Right lobe of liver (tissue), 6 donors: ENCODE data around the gene PTPRD. TPM values are rescaled to one million over a fixed set of nuclear protein-coding genes. Genes with fewer than 3 reads are reported as not detected.
"Not testable (repeated sequence)": the region's sequence is repeated elsewhere in the genome, so short reads cannot be mapped to it uniquely, and the experiment has no call there.

ENCODE experiments used
- ATAC-seq, 4 donors: fragments of 200-7000 bp; cut with Tn5 transposase; one replicate each; pipeline ENCODE4 v1.9.1; 2020; ENCODE audit warnings: mild to moderate bottlenecking in 4 of 4, moderate library complexity in 4 of 4
- DNase-seq, 3 donors: peaks; one replicate each; pipeline ENCODE4 v3.0.0-alpha.2; 2020
- H3K27ac ChIP-seq, 3 donors: fragments of 200-600 bp; one replicate each; pipeline ENCODE4 v1.8.0; 2022
- H3K27me3 ChIP-seq, 2 donors: fragments of 200-600 bp; one replicate each; pipeline ENCODE4 v1.8.0; 2022
- H3K36me3 ChIP-seq, 4 donors: fragments of 200-600 bp; sonication (generic) in 1 of 4; one replicate each; pipeline versions ENCODE4 v1.5.1 to v1.8.0; 2017 to 2022; ENCODE audit warnings: control low read depth in 1 of 4
- H3K4me1 ChIP-seq, 4 donors: fragments of 200-600 bp; sonication (generic) in 1 of 4; one replicate each; pipeline versions ENCODE4 v1.5.1 to v1.8.0; 2017 to 2022; ENCODE audit warnings: control low read depth in 1 of 4
- H3K4me3 ChIP-seq, 3 donors: fragments of 200-600 bp; one replicate each; pipeline ENCODE4 v1.8.0; 2022
- H3K9me3 ChIP-seq, 4 donors: fragments of 200-600 bp; sonication (generic) in 1 of 4; one replicate each; pipeline versions ENCODE4 v1.5.1 to v1.8.0; 2017 to 2022; ENCODE audit warnings: control low read depth in 1 of 4
- POLR2A ChIP-seq: fragments of 450-650 bp; IDR thresholded peaks from one replicate; pipeline ENCODE4 v1.6.1; 2017; ENCODE audit warnings: antibody characterized with exemption, mild to moderate bottlenecking
- WGBS: methylation state at CpG from one replicate; pipeline ENCODE4 v1.1.6; 2018; ENCODE audit warnings: low coverage, low lambda C conversion rate; ENCODE audit not compliant: insufficient coverage; ENCODE audit errors: missing lambda C conversion rate; 5-methylcytosine and 5-hydroxymethylcytosine counted together
- intact Hi-C, 2 donors: fragments of 100-400 bp; cut with DNase I; formaldehyde crosslinking; loops; one replicate each; pipeline versions ENCODE4 v1.11.2 to v1.14.1; 2022
- total RNA-seq, 6 experiments: library from RNA; depleted of rRNA in 2 of 6; stranded (reverse); fragments of >200 nt in 2 of 6; fragmentation: NEBNext Ultra II Directional in 3 of 6; extraction: Animal tissue kit (Norgen Biotek cat#: 25700) in 3 of 6; gene quantifications; one replicate each; pipeline versions ENCODE4 v1.1.0 to v1.2.4, GENCODE V29; 2016 to 2023
- TF ChIP-seq, protein P1 (sequence below), 4 donors: fragments of 200-600 bp in 3 of 4; fragments of 450-650 bp in 1 of 4; IDR thresholded peaks; one replicate each; pipeline versions ENCODE4 v1.5.1 to v1.8.0; 2016 to 2022; ENCODE audit warnings: antibody characterized with exemption in 4 of 4, mild to moderate bottlenecking in 2 of 4
- donor health status: DM: no; HTN: yes; CAD: no.
- donor health status: DM: no; HTN: no; CAD: no.
- donor health status: DM: no; HTN: no; CAD: no.
- donor health status: DM: no; HTN: yes; CAD: no.
- donor health status: DM: no; HTN: yes; CAD: no.

The PTPRD gene
- total RNA-seq, 6 experiments from 2014 or later, result 5.4 to 29.8 (median 13.9) TPM

DNA sequence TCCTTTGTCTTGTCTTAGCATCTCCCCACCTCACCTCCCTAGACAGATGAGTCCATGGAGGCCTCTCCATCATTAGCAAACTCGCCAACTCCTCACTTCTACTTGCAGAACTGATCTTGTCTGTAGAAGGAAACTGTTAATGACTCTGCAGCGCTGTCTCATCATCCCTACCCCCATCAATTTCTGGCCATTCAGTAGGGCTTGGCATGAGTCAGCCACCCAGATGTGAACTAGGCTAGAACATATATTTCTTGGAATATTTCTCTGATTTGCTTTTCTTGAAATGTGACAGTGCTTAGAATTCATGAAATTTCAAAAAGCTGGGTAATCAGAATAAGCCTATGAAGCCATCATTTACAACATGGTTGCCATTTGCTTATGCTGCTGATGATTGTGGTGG lies 1688.2 kb downstream of the PTPRD start:
- no peaks in the 10 kb centered on the region for H3K4me1 ChIP-seq
- intact Hi-C loops, result no loop called here
- WGBS, result 73% methylated on average over 2 of the region's 2 CpGs

DNA sequence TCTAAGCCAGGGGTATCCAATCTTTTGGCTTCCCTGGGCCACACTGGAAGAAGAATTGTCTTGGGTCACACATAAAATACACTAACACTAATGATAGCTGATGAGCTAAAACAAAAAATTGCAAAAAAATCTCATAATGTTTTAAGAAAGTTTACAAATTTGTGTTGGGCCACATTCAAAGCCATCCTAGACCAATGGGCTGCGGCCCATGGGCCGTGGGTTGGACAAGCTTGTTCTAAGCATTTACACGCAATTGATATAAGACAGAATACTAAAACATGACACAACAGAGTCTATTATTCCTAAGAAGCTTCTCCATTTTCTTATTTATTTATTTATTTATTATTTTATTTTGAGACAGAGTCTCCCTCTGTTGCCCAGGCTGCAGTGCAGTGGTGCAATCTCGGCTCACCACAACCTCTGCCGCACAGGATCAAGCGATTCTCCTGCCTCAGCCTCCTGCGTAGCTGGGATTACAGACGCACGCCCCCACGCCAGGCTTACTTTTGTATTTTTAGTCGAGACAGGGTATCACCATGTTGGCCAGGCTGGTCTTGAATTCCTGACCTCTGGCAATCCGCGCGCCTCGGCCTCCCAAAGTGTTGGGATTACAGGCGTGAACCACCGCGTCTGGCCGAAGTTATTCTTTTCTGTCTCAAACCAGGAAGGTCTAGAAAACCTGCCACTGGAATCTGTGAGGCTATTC lies 1692.2 kb downstream of the PTPRD start:
- intact Hi-C loops, ATAC-seq, DNase-seq, H3K4me3 ChIP-seq, H3K27me3 ChIP-seq, H3K36me3 ChIP-seq, H3K9me3 ChIP-seq, H3K4me1 ChIP-seq, H3K27ac ChIP-seq: not testable (repeated sequence)
- 90% methylated on average over 12 of the region's 19 CpGs for WGBS

More for the DNA sequence above, 1688.2 kb downstream of the PTPRD start:
- no peak overlapping the region for H3K4me3 ChIP-seq
- H3K9me3 ChIP-seq, result no peaks in the 10 kb centered on the region
- no peaks in the 10 kb centered on the region for H3K27me3 ChIP-seq
- no peaks in the 10 kb centered on the region for H3K36me3 ChIP-seq
- TF ChIP-seq, protein P1, sequence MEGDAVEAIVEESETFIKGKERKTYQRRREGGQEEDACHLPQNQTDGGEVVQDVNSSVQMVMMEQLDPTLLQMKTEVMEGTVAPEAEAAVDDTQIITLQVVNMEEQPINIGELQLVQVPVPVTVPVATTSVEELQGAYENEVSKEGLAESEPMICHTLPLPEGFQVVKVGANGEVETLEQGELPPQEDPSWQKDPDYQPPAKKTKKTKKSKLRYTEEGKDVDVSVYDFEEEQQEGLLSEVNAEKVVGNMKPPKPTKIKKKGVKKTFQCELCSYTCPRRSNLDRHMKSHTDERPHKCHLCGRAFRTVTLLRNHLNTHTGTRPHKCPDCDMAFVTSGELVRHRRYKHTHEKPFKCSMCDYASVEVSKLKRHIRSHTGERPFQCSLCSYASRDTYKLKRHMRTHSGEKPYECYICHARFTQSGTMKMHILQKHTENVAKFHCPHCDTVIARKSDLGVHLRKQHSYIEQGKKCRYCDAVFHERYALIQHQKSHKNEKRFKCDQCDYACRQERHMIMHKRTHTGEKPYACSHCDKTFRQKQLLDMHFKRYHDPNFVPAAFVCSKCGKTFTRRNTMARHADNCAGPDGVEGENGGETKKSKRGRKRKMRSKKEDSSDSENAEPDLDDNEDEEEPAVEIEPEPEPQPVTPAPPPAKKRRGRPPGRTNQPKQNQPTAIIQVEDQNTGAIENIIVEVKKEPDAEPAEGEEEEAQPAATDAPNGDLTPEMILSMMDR (IDR thresholded peaks at IDR 0.05), result no peak
- no peak for TF ChIP-seq POLR2A
- DNase-seq (no peak), ATAC-seq (no peak)
- H3K27ac ChIP-seq, result no peak overlapping the region

DNA sequence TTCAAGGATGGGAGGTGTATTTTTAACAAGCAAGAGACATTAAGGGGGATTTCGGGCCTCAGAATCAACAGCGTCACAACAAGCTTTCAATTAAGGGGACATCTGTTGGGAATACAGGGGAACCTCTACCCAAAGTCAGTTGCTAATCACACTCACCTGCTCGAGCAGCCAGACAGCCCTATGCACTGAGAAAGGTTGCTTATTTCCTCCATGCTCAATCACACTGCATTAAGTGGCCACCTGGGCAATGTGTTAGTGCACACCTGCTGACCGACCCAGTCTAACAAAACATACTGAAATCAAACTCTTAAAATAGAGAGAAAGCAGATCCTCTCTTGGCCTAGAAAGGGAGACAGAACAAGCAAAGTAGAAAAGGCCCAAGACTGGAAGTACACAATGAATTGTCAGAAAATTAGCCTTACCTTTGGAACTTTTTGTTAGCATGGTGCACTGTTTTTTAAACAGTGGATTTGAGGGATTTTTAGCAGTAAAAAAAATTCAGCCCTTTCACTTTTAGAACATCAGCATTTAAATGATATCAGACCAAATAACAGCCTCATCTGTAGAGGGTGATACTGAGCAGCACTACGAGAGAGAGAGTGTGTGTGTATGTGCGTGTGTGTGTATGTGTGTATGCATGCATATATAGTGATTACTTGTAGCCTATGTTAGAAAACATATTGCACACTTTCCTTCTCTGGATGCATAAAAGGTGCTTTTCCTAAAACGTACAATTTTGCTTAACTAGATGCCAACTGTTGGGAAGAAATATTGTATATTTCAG lies 1694.7 kb downstream of the PTPRD start:
- ATAC-seq (peak in 1 of 4 donors; percentile 48), DNase-seq (no peak)
- WGBS, result 56% methylated on average over 6 of the region's 7 CpGs
- H3K36me3 ChIP-seq, result no peaks in the 10 kb centered on the region
- no peak for TF ChIP-seq POLR2A
- TF ChIP-seq, protein P1 (IDR thresholded peaks at IDR 0.05), result peak in 1 of 4 donors; percentile 22
- no peak overlapping the region for H3K4me3 ChIP-seq
- no peak overlapping the region for H3K27ac ChIP-seq
- H3K9me3 ChIP-seq, result no peaks in the 10 kb centered on the region
- intact Hi-C loops, result no loop called here
- H3K4me1 ChIP-seq, result no peaks in the 10 kb centered on the region
- H3K27me3 ChIP-seq, result no peaks in the 10 kb centered on the region

DNA sequence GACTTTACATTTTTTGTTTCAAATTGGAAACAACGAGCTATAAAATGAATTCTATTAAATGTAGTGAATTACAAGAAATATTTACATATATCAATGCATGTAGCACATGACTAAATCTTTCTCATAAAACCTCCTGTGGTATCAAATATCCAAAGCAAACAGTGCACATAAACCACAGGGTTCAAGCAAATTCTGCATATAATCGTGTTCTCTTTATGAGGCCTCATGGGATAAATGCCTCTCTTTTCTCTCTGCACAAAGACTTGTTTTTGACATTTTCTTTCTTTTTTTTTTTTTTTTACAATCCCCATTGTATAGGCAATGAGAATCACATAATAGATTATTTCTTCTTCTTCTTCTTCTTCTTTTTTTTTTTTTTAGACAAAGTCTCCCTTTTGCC lies 1696.0 kb downstream of the PTPRD start:
- no peak overlapping the region for H3K27ac ChIP-seq
- H3K4me1 ChIP-seq, result no peaks in the 10 kb centered on the region
- ATAC-seq (no peak), DNase-seq (no peak)
- no peak overlapping the region for H3K4me3 ChIP-seq
- H3K9me3 ChIP-seq, result no peaks in the 10 kb centered on the region
- H3K27me3 ChIP-seq, result no peaks in the 10 kb centered on the region
- intact Hi-C loops, result no loop called here
- TF ChIP-seq POLR2A, result no peak
- TF ChIP-seq, protein P1 (IDR thresholded peaks at IDR 0.05), result no peak
- 63% methylated on average over 2 of the region's 2 CpGs for WGBS
- no peaks in the 10 kb centered on the region for H3K36me3 ChIP-seq

DNA sequence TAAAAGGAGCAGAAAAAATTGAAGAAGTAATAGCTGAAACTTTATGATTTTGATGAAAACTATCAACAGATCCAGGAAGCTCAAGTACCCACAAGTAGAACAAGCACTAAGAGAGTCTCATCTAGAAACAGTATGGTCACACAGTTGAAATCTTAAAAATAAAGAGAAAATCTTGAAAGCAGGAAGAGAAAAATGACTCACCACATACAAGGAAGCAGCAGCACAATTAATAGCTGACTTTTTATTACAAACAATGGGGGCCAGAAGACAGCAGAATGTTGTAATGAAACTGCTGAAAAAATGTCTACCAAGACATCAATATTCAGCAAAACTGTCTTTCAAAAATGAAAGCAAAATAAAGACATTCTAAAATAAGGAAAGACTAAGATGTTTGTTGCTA lies 1704.9 kb downstream of the PTPRD start:
- no peak overlapping the region for H3K27ac ChIP-seq
- H3K4me3 ChIP-seq, result no peak overlapping the region
- intact Hi-C loops, result no loop called here
- no peak for TF ChIP-seq POLR2A
- TF ChIP-seq, protein P1 (IDR thresholded peaks at IDR 0.05), result no peak
- H3K27me3 ChIP-seq, result no peaks in the 10 kb centered on the region
- no peak for DNase-seq
- no peaks in the 10 kb centered on the region for H3K36me3 ChIP-seq
- ATAC-seq, result no peak
- H3K4me1 ChIP-seq, result no peaks in the 10 kb centered on the region
- H3K9me3 ChIP-seq, result no peaks in the 10 kb centered on the region
